ENCODE results near the gene UBAC2. TPM values are rescaled to one million over a fixed set of nuclear protein-coding genes. Genes with fewer than 3 reads are reported as not detected.
A peak's percentile ranks its signal among the peaks of the same experiment; 100 is the strongest.

The UBAC2 gene
- polyA plus RNA-seq, 6 donors from 2014 or later, result 107 to 132 (median 115) TPM

DNA sequence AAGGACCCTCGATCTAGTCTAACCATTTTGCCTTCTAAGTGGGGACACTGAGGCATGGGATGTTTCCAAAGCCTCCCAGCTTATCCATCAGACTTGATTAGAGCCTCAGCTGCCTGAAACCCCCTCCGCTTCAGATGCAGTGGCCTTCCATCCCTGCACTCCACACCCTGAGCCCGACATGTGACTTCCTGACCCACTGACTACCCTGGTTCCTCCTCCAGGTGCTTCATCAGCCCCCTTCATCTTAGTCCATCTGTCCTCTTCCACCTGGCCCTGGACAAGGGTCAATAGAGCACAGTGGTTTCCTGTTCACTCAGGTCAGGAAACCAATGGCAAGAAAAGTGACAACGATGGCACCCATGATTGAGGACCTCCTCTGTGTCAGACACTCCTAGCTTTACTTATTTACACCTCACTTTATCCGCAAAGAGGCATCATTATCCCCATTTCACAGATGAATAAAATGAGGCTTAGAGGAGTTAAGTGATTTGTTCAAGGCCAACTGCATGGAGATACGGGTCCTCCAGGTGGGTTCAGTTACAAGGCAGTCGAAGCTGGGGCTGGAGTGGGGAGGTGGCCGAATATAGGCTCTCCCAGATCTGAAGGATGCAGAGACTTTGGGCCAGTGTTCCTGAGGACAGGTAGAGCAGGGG, 219.1 kb downstream of the UBAC2 start:
- peak overlapping the region; percentile 89 to 100 (median 98) for H3K27ac Mint-ChIP-seq
- no peak for ATAC-seq (ENCODE audit: low read depth in 2 of 2)

GRCh38 chr13:99421271-99421670, 220.6 kb downstream of the UBAC2 start:
- peaks cover 54 to 95% (median 68%) of the 10 kb centered on the region in 3 donors for H3K4me1 Mint-ChIP-seq
- H3K27me3 Mint-ChIP-seq, result no peaks in the 10 kb centered on the region
- no peak for ATAC-seq (ENCODE audit: low read depth in 2 of 2)
- peak overlapping the region in 7 of 8 donors; percentile 37 to 82 (median 68) for H3K4me3 Mint-ChIP-seq
- peak overlapping the region; percentile 79 to 100 (median 98) for H3K27ac Mint-ChIP-seq
- no peak for DNase-seq
- H3K36me3 Mint-ChIP-seq, result no peaks in the 10 kb centered on the region
- H3K9me3 Mint-ChIP-seq, result no peaks in the 10 kb centered on the region

More for the DNA sequence above, 219.1 kb downstream of the UBAC2 start:
- no peak for DNase-seq
- H3K4me1 Mint-ChIP-seq, result peaks cover 41 to 79% (median 55%) of the 10 kb centered on the region in 3 donors
- no peaks in the 10 kb centered on the region for H3K27me3 Mint-ChIP-seq
- peak overlapping the region; percentile 60 to 89 (median 78) for H3K4me3 Mint-ChIP-seq
- H3K9me3 Mint-ChIP-seq, result no peaks in the 10 kb centered on the region
- H3K36me3 Mint-ChIP-seq, result no peaks in the 10 kb centered on the region

DNA sequence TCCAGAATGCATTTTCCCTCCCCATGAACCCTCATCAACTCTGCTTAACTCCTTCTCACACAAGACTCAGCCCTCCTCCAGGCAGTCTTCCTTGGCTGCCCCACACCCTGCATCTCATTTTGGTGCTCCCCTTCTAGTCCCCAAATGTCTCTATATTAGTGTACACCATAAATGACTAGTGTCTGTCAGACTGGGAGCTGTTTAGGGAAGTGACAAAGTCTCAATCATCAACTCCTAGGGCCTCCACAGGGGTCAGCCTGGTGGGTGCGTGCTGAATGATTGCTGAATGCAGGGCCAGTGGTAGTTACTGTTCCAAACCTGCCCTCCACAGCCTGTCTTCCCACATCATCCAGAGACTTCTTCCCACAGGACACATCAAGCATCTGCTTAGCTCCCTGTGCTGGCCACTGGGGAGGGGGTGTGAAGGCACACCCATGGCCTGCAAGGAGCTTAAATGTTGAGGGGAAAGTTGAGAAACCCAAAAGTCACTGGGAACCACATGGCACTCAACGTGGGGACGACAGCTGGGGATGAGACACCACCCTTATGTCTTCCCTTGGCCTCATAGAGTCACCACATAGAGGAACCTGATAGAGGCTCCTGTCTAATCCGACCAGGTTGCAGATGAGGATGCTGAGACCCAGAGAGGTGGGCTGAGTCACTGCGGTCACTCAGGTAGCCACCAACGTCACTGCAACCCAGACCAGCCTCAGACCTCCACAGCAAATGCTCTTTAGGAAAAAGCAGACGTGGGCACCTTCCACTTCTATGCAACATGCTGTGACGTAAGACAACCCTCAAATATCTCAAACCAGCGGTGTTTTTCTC, 221.3 kb downstream of the UBAC2 start:
- peak overlapping the region; percentile 37 to 82 (median 72) for H3K4me3 Mint-ChIP-seq
- no peak for ATAC-seq (ENCODE audit: low read depth in 2 of 2)
- H3K27me3 Mint-ChIP-seq, result no peaks in the 10 kb centered on the region
- H3K9me3 Mint-ChIP-seq, result no peaks in the 10 kb centered on the region
- H3K36me3 Mint-ChIP-seq, result no peaks in the 10 kb centered on the region
- DNase-seq, result peak; percentile 27
- peak overlapping the region; percentile 79 to 99 (median 94) for H3K27ac Mint-ChIP-seq
- H3K4me1 Mint-ChIP-seq, result peaks cover 58 to 94% (median 71%) of the 10 kb centered on the region in 3 donors

DNA sequence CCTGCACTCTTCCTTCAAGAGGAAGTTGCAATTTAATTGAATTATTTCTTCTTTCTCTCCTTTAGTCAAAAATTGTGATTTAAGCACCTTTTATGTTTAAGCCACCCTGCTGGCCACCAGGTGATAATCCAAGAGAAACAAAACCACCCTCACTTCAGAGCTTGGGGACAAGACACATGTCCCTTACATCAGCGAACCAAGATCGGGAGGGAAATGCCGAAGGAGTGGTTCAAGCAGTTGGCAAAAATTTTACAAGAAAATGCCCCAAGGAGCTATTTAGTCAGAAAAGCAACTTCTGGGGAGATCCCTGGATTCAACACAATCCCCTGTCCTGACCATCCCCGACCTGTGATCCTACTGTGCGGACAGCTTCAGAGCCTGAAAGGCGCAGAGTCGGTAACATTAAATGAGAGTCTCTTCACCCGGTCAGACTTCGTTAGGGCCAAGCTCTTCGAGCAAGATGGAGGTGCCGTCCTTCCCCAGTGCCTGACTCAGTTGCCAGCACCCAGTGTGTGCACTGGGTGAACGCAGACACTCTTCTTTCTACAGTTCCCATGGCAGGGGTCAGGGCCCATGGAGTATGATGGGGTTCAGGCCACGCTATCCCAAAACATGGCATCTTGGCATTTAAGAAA, 222.0 kb downstream of the UBAC2 start:
- Mint-ChIP-seq H3K27me3 (no peaks in the 10 kb centered on the region), H3K9me3 (peaks cover 0 to under 1% (median 0%) of the 10 kb centered on the region in 7 donors), H3K36me3 (no peaks in the 10 kb centered on the region), H3K4me1 (peaks cover 60 to 93% (median 68%) of the 10 kb centered on the region in 3 donors), H3K4me3 (peak overlapping the region in 6 of 8 donors; percentile 1 to 77 (median 54)), H3K27ac (peak overlapping the region in 5 of 6 donors; percentile 82 to 99 (median 98))
- ATAC-seq (ENCODE audit: low read depth in 2 of 2) (no peak), DNase-seq (no peak)

DNA sequence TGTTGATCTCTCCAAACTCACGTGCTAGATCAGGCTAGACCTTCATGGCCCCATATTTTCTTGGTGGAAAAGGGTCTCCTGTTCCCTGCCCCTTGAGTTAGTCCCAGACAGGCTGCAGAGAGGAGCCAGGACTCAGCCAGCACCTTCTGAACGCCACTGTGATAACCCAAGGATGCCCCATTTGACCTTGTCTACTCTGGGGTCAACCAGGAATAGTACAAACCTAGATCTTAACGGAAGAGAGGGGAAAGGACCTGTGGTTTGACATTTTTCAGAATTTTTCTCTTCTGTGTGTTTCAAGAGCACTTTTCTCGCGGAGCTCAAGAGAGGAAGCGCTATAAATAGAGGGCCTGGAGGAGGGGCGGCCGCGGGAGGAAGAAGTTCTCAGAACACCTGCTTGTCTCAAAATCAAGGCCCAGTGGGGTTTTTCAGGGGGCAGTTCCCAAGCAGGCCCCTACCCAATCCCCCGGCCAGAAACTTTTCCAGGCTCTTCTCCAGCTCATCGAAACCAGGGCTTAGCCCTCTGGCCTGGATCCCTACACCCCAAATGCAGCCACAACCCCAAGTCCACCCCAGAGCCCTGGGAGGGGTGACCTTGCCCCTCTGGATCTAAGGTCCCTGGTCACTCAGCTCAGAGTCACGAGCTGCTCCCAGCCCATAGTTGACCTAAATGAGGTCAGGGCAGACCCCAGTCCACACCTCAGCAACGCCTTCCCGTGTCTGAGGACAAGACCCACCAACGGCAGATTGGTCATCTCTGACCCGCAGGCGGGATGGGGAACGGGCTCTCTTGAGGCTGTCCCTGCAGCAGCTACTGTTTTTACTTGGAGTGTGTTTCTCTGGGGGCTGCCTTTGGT, 225.1 kb downstream of the UBAC2 start:
- H3K27ac Mint-ChIP-seq, result peak overlapping the region; percentile 95 to 99 (median 98)
- peak overlapping the region; percentile 24 to 92 (median 85) for H3K4me3 Mint-ChIP-seq
- ATAC-seq (ENCODE audit: low read depth in 2 of 2), result peak; percentile 73 to 82
- DNase-seq, result peak; percentile 72
- peaks cover 59 to 84% (median 70%) of the 10 kb centered on the region in 3 donors for H3K4me1 Mint-ChIP-seq
- H3K9me3 Mint-ChIP-seq, result peaks cover 0 to 5% (median 0%) of the 10 kb centered on the region in 7 donors
- no peaks in the 10 kb centered on the region for H3K36me3 Mint-ChIP-seq
- no peaks in the 10 kb centered on the region for H3K27me3 Mint-ChIP-seq

DNA sequence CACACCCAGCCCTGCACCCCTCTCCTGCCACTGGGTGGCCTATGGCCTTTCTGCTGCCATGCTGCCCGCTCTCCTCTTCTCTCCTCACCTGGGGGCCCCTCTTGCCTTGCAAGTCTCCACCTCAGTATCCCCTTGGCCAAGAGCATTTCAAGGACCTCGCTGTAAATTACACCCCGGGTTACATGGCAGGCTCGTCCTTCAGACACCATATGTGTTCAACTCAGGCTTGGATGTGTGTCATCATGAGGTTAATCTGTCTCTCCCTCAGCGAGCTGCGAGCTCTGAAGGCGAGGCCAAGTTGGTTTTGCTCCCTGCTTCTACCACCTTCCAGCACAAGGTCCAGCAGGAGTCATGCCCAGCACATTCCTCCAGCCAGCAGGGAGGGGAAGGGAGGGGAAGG, 225.8 kb downstream of the UBAC2 start:
- DNase-seq, result no peak
- H3K27ac Mint-ChIP-seq, result peak overlapping the region in 5 of 6 donors; percentile 75 to 97 (median 95)
- H3K4me1 Mint-ChIP-seq, result peaks cover 57 to 84% (median 67%) of the 10 kb centered on the region in 3 donors
- H3K4me3 Mint-ChIP-seq, result peak overlapping the region in 7 of 8 donors; percentile 41 to 92 (median 84)
- peaks cover 0 to 7% (median 3%) of the 10 kb centered on the region in 7 donors for H3K9me3 Mint-ChIP-seq
- peaks cover 0 to 5% of the 10 kb centered on the region in 2 donors for H3K36me3 Mint-ChIP-seq
- H3K27me3 Mint-ChIP-seq, result no peaks in the 10 kb centered on the region
- ATAC-seq (ENCODE audit: low read depth in 2 of 2), result no peak

DNA sequence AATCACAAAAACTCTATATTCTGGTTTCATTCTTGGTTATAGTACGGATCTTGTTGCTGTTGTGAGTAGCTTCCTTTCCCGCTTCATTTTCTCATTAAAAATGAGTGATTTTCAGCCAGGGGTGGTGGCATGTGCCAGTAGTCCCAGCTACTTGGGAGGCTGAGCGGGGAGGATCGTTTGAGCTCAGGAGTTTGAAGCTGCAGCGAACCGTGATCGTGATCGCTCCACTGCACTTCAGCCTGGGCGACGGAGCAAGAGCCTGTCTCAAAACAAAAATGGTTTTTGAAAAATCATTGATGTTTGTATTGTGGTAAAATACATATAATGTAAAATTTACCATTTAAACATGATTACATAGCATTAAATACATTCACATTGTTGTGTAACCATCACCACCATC, 229.0 kb downstream of the UBAC2 start:
- ATAC-seq (ENCODE audit: low read depth in 2 of 2), result no peak
- H3K36me3 Mint-ChIP-seq, result peaks cover 0 to 7% of the 10 kb centered on the region in 2 donors
- peak overlapping the region in 3 of 6 donors; percentile 15 to 50 (median 32) for H3K27ac Mint-ChIP-seq
- H3K4me3 Mint-ChIP-seq, result peak overlapping the region in 2 of 8 donors; percentile 24 to 58
- H3K27me3 Mint-ChIP-seq, result no peaks in the 10 kb centered on the region
- H3K4me1 Mint-ChIP-seq, result peaks cover 50 to 80% (median 66%) of the 10 kb centered on the region in 3 donors
- no peak for DNase-seq
- peaks cover 0 to 8% (median 4%) of the 10 kb centered on the region in 7 donors for H3K9me3 Mint-ChIP-seq

DNA sequence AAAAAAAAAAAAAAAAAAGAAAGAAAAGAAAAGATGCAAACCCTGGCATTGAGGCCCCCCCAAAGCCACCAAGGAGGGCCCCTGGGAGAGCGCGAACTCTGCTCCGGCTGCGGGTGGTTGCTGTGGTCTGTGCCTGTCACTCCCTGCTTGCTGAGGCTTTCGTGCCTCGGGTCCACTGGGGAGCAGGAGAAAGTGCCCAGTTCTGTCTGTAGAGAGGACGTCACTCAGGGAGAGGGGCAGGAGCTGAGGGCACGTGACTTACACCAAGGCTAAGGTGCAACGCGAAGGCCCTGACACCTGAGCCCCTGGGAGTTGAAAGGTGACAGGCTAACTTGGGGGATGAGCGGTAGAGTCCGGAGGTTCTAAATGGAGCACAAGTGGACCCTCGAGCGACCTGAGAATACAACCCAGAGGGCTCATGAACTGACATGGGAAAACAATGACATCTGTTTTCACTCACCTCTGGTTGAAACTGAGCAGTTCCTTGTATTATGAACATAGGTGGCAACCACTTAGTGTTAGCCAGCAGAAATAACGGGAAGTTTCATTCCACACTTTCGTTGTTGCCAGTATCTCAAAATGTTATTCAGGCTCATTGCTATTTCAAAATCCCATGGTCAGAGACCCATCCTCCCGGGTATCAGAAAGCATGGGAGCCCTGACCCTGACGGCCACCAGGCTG, 231.4 kb downstream of the UBAC2 start:
- Mint-ChIP-seq H3K9me3 (peaks cover 0 to 8% (median 4%) of the 10 kb centered on the region in 7 donors), H3K4me3 (peak overlapping the region; percentile 69 to 93 (median 88)), H3K36me3 (peaks cover 0 to 7% of the 10 kb centered on the region in 2 donors), H3K27ac (peak overlapping the region; percentile 88 to 98 (median 96)), H3K27me3 (no peaks in the 10 kb centered on the region), H3K4me1 (peaks cover 40 to 75% (median 66%) of the 10 kb centered on the region in 3 donors)
- ATAC-seq (ENCODE audit: low read depth in 2 of 2), result peak; percentile 30 to 32
- DNase-seq, result peak; percentile 54

DNA sequence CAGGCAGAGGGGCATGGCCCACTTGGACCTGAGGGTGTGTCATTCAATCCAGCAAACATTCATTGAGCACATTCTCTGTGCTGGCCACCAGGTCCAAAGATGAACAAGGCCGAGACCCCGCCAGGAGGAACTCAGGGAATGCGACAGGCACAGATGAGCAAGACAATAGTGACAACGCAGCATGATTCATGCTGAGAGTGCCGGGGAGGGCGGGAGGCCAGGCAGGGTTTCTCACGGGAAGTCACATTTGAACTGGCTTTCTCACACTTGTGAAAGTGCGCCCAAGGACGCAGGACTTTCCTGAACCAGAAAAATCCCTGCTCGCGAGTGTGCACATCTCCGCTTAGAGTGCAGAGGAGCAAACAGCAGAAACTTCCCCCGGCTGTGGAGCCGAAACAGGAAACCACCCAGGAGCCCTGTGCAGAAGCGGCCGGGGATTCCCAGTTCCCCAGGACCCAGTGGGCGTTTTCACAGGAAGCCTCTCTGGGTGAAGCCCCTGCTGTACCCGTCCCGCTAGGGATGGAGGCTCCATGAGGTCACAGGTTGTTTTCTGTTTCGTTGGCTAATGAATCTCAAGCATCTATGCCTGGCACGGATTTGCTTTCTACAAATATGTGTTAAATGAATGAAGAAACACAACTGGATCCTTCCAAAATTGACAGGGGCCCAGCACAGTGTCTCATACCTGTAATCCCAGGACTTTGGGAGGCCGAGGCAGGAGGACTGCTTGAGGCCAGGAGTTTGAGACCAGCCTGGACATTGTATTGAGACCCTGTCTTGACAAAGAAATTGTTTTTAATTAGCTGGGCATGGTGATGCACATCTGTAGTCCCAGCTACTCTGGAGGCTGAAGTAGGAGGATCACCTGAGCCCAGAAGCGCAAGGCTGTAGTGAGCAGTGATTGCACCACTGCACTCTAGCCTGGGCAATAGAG, 232.2 kb downstream of the UBAC2 start:
- peak overlapping the region; percentile 69 to 93 (median 88) for H3K4me3 Mint-ChIP-seq
- H3K36me3 Mint-ChIP-seq, result peaks cover 0 to 7% of the 10 kb centered on the region in 2 donors
- DNase-seq (peak; percentile 87), ATAC-seq (ENCODE audit: low read depth in 2 of 2) (peak; percentile 74 to 78)
- peaks cover 0 to 6% (median 4%) of the 10 kb centered on the region in 7 donors for H3K9me3 Mint-ChIP-seq
- H3K27me3 Mint-ChIP-seq, result no peaks in the 10 kb centered on the region
- peaks cover 42 to 75% (median 69%) of the 10 kb centered on the region in 3 donors for H3K4me1 Mint-ChIP-seq
- peak overlapping the region; percentile 88 to 98 (median 96) for H3K27ac Mint-ChIP-seq

GRCh38 chr13:99433543-99434075, 233.0 kb downstream of the UBAC2 start:
- Mint-ChIP-seq H3K36me3 (peaks cover 0 to 7% of the 10 kb centered on the region in 2 donors), H3K9me3 (peaks cover 0 to 6% (median 3%) of the 10 kb centered on the region in 7 donors), H3K27me3 (no peaks in the 10 kb centered on the region), H3K27ac (peak overlapping the region; percentile 88 to 98 (median 96)), H3K4me3 (peak overlapping the region in 7 of 8 donors; percentile 73 to 93 (median 90)), H3K4me1 (peaks cover 47 to 79% (median 72%) of the 10 kb centered on the region in 3 donors)
- DNase-seq (no peak), ATAC-seq (ENCODE audit: low read depth in 2 of 2) (no peak)

All from naive B cell (primary cell).